Nephron progenitor cell (in vitro differentiated cells): ENCODE results near the gene PSMB9.

Experiments
- DNase-seq: peaks from one replicate; pipeline ENCODE4 v3.0.0; 2021
- H3K27ac Mint-ChIP-seq: 2 replicates; pipeline ENCODE4 v1.8.0; 2021; ENCODE audit warnings: mild to moderate bottlenecking, moderate library complexity, mixed read lengths
- H3K27me3 Mint-ChIP-seq: 2 replicates; pipeline ENCODE4 v1.8.0; 2021; ENCODE audit warnings: mild to moderate bottlenecking, low read depth, mixed read lengths; ENCODE audit not compliant: poor library complexity
- H3K36me3 Mint-ChIP-seq: 2 replicates; pipeline ENCODE4 v1.8.0; 2021; ENCODE audit warnings: low read depth, mixed read lengths
- H3K4me1 Mint-ChIP-seq: 2 replicates; pipeline ENCODE4 v1.8.0; 2021; ENCODE audit warnings: mixed read lengths
- H3K4me3 Mint-ChIP-seq: 2 replicates; pipeline ENCODE4 v1.8.0; 2021; ENCODE audit warnings: mild to moderate bottlenecking, moderate library complexity, mixed read lengths
- H3K9me3 Mint-ChIP-seq: 2 replicates; pipeline ENCODE4 v1.8.0; 2021; ENCODE audit warnings: mild to moderate bottlenecking, moderate library complexity, mixed read lengths
- TF ChIP-seq, protein P1 (sequence below): fragments of 200-600 bp; sonication (generic); IDR thresholded peaks from 2 replicates; pipeline ENCODE4 v1.5.0; 2021; ENCODE audit warnings: antibody characterized with exemption

PSMB9 gene

GRCh38 chr6:32829495-32829894, 24.5 kb upstream of the PSMB9 start:
- Mint-ChIP-seq H3K36me3 (no peaks in the 10 kb centered on the region), H3K27me3 (peaks cover 75% of the 10 kb centered on the region), H3K27ac (no peak overlapping the region), H3K4me1 (no peaks in the 10 kb centered on the region), H3K4me3 (no peak overlapping the region), H3K9me3 (no peaks in the 10 kb centered on the region)
- DNase-seq = no peak
- TF ChIP-seq, protein P1, sequence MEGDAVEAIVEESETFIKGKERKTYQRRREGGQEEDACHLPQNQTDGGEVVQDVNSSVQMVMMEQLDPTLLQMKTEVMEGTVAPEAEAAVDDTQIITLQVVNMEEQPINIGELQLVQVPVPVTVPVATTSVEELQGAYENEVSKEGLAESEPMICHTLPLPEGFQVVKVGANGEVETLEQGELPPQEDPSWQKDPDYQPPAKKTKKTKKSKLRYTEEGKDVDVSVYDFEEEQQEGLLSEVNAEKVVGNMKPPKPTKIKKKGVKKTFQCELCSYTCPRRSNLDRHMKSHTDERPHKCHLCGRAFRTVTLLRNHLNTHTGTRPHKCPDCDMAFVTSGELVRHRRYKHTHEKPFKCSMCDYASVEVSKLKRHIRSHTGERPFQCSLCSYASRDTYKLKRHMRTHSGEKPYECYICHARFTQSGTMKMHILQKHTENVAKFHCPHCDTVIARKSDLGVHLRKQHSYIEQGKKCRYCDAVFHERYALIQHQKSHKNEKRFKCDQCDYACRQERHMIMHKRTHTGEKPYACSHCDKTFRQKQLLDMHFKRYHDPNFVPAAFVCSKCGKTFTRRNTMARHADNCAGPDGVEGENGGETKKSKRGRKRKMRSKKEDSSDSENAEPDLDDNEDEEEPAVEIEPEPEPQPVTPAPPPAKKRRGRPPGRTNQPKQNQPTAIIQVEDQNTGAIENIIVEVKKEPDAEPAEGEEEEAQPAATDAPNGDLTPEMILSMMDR = no peak

- DNase-seq = no peak
- H3K27me3 Mint-ChIP-seq = peaks cover 76% of the 10 kb centered on the region
- no peak overlapping the region for H3K4me3 Mint-ChIP-seq
- H3K9me3 Mint-ChIP-seq = no peaks in the 10 kb centered on the region
- no peaks in the 10 kb centered on the region for H3K4me1 Mint-ChIP-seq
- TF ChIP-seq, protein P1 = no peak
- no peak overlapping the region for H3K27ac Mint-ChIP-seq
- no peaks in the 10 kb centered on the region for H3K36me3 Mint-ChIP-seq
Observed at GRCh38 chr6:32830017-32830416, 24.0 kb upstream of the PSMB9 start.

DNA sequence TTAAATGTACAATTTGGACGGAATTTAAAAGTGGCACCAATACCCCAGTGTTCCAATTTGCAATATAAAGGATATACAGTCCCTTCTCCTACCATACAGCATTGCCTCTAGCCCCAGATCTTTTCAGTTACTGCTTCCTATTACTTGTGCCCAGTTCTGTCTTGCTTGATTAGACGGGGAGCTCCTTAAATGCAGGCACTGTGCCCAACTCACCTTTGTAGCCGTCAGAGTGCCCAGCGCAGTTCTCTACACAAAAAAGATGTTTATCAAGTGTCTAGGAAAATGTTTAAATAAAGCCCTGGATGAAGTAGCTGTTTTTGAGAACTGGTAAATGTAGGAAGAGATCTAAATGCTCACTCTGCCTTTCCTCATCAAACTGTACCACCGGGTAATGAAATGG, 23.1 kb upstream of the PSMB9 start:
- H3K27ac Mint-ChIP-seq = no peak overlapping the region
- no peaks in the 10 kb centered on the region for H3K36me3 Mint-ChIP-seq
- no peak for DNase-seq
- no peak overlapping the region for H3K4me3 Mint-ChIP-seq
- peaks cover 82% of the 10 kb centered on the region for H3K27me3 Mint-ChIP-seq
- H3K4me1 Mint-ChIP-seq = no peaks in the 10 kb centered on the region
- TF ChIP-seq, protein P1 = no peak
- H3K9me3 Mint-ChIP-seq = no peaks in the 10 kb centered on the region

GRCh38 chr6:32832535-32832934, 21.5 kb upstream of the PSMB9 start:
- Mint-ChIP-seq H3K4me1 (peaks cover 10% of the 10 kb centered on the region), H3K27me3 (peaks cover 82% of the 10 kb centered on the region), H3K9me3 (no peaks in the 10 kb centered on the region), H3K36me3 (no peaks in the 10 kb centered on the region), H3K27ac (no peak overlapping the region), H3K4me3 (no peak overlapping the region)
- DNase-seq = no peak
- TF ChIP-seq, protein P1 = no peak

DNA sequence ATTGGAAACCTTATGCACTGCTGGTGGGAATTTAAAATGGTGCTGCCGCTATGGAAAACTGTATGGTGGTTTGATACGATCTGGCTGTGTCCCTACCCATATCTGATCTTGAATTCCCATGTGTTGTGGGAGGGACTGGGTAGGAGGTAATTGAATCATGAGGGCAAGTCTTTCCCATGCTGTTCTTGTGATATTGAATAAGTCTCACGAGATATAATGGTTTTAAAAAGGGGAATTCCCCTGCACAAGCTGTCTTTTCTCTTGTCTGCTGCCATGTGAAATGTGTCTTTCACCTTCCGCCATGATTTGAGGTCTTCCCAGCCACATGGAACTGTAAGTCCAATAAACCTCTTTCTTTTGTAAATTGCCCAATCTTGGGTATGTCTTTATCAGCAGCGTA, 20.3 kb upstream of the PSMB9 start:
- TF ChIP-seq, protein P1 = no peak

GRCh38 chr6:32835167-32835893, 18.7 kb upstream of the PSMB9 start:
- TF ChIP-seq, protein P1 = no peak
- no peak for DNase-seq

More for the DNA sequence above, 20.3 kb upstream of the PSMB9 start:
- no peak overlapping the region for H3K27ac Mint-ChIP-seq
- peaks cover 78% of the 10 kb centered on the region for H3K27me3 Mint-ChIP-seq
- no peaks in the 10 kb centered on the region for H3K36me3 Mint-ChIP-seq
- no peak for DNase-seq
- H3K9me3 Mint-ChIP-seq = no peaks in the 10 kb centered on the region
- peaks cover 12% of the 10 kb centered on the region for H3K4me1 Mint-ChIP-seq
- H3K4me3 Mint-ChIP-seq = no peak overlapping the region

More at GRCh38 chr6:32835167-32835893, 18.7 kb upstream of the PSMB9 start:
- H3K4me1 Mint-ChIP-seq = peaks cover 12% of the 10 kb centered on the region
- no peaks in the 10 kb centered on the region for H3K36me3 Mint-ChIP-seq
- no peak overlapping the region for H3K27ac Mint-ChIP-seq
- peaks cover 93% of the 10 kb centered on the region for H3K27me3 Mint-ChIP-seq
- H3K4me3 Mint-ChIP-seq = no peak overlapping the region
- no peaks in the 10 kb centered on the region for H3K9me3 Mint-ChIP-seq
